HCT116 (cell line): ENCODE results near the gene B3GNT5. TPM values are rescaled to one million over a fixed set of nuclear protein-coding genes. Genes with fewer than 3 reads are reported as not detected.

Experiments used
- ATAC-seq: fragments of 200-7000 bp; cut with Tn5 transposase; 2 replicates; pipeline ENCODE4 v1.9.1; 2020; ENCODE audit warnings: mild to moderate bottlenecking, moderate library complexity
- BruUV-seq: library from RNA; stranded (reverse); fragments of 400-500 nt; replicated peaks from 2 replicates; lab custom pipeline; 2021; lab: Mats Ljungman, UMichigan
- CTCF ChIA-PET: fragments of 300-600 bp; sonication (Branson Sonifier 250); formaldehyde crosslinking; loops from one replicate; lab custom pipeline; 2021; ENCODE audit warnings: antibody characterized with exemption; lab: Charles Lee
- POLR2A ChIA-PET: fragments of 300-600, 350-600 bp; sonication (Branson Sonifier 250); formaldehyde crosslinking; loops from one replicate; lab custom pipeline; 2021; ENCODE audit warnings: antibody characterized with exemption; lab: Charles Lee
- RAD21 ChIA-PET, 2 experiments: fragments of 300-600 bp; sonication (Branson Sonifier 250); formaldehyde crosslinking; loops; one replicate each; lab custom pipeline; 2023; ENCODE audit warnings: low total read pairs in 2 of 2; ENCODE audit not compliant: uncharacterized antibody in 2 of 2, unreplicated experiment in 2 of 2, low non-redundant PET in 1 of 2; lab: Charles Lee
- DNase-seq: peaks from one replicate; pipeline ENCODE4 v3.0.0-alpha.2; 2010; ENCODE audit warnings: low read depth, low spot score
- H2AFZ ChIP-seq: fragments of 200-600 bp; shearing (Covaris generic), sonication (generic); 2 replicates; pipeline ENCODE4 v1.6.1; 2017; ENCODE audit warnings: low read depth, mixed run types, mixed read lengths, antibody characterized with exemption, low read length; ENCODE audit not compliant: poor library complexity, severe bottlenecking
- H3K27ac ChIP-seq: 2 replicates; pipeline ENCODE4 v1.5.1; 2012; ENCODE audit warnings: low read depth, low read length
- H3K27me3 ChIP-seq: fragments of 200-600 bp; sonication (generic); 2 replicates; pipeline ENCODE4 v1.6.1; 2016; ENCODE audit warnings: mixed run types, low read length, mixed read lengths; ENCODE audit not compliant: insufficient read depth
- H3K36me3 ChIP-seq, 2 experiments: fragments of 200-500 bp in 1 of 2; fragments of 200-600 bp in 1 of 2; sonication (Bioruptor generic) in 1 of 2; sonication (generic) in 1 of 2; 2 replicates each; pipeline versions ENCODE4 v1.5.1 to v1.6.1; 2014 to 2016; ENCODE audit warnings: low read length in 2 of 2, inconsistent platforms in 1 of 2, mixed read lengths in 1 of 2, mixed run types in 1 of 2; ENCODE audit not compliant: insufficient read depth in 2 of 2, control insufficient read depth in 1 of 2
- H3K4me1 ChIP-seq, 2 experiments: fragments of 200-600 bp in 1 of 2; sonication (generic) in 1 of 2; 2 replicates each; pipeline versions ENCODE4 v1.5.1 to v1.6.1; 2012 to 2017; ENCODE audit warnings: low read length in 2 of 2, inconsistent platforms in 1 of 2, mild to moderate bottlenecking in 1 of 2, mixed read lengths in 1 of 2, mixed run types in 1 of 2, moderate library complexity in 1 of 2; ENCODE audit not compliant: insufficient read depth in 2 of 2, control insufficient read depth in 1 of 2
- H3K4me2 ChIP-seq: fragments of 200-600 bp; sonication (generic); 2 replicates; pipeline ENCODE4 v1.6.1; 2017; ENCODE audit warnings: mixed run types, low read length, mixed read lengths
- H3K4me3 ChIP-seq, 2 experiments: fragments of 200-600 bp in 1 of 2; sonication (generic) in 1 of 2; replicated peaks in 1 of 2; 2 replicates each; pipeline ENCODE4 v1.5.1; 2011 to 2016; ENCODE audit warnings: low read length in 2 of 2, control low read depth in 1 of 2, low read depth in 1 of 2, mild to moderate bottlenecking in 1 of 2, mixed read lengths in 1 of 2, mixed run types in 1 of 2
- H3K79me2 ChIP-seq: fragments of 200-600 bp; sonication (generic); 2 replicates; pipeline ENCODE4 v1.6.1; 2017; ENCODE audit warnings: mild to moderate bottlenecking, mixed run types, low read length, moderate library complexity, mixed read lengths; ENCODE audit not compliant: insufficient read depth
- H3K9ac ChIP-seq: fragments of 200-600 bp; sonication (generic); 2 replicates; pipeline ENCODE4 v1.6.1; 2016; ENCODE audit warnings: low read length, mixed read lengths
- H3K9me2 ChIP-seq: fragments of 200-600 bp; sonication (generic), shearing (Covaris generic); 2 replicates; pipeline ENCODE4 v1.6.1; 2017; ENCODE audit warnings: mixed run types, mild to moderate bottlenecking, moderate library complexity; ENCODE audit not compliant: insufficient read depth
- H3K9me3 ChIP-seq, 2 experiments: fragments of 200-500 bp in 1 of 2; fragments of 200-600 bp in 1 of 2; sonication (Bioruptor generic) in 1 of 2; sonication (generic) in 1 of 2; 2 replicates each; pipeline ENCODE4 v1.6.1; 2014 to 2017; ENCODE audit warnings: low read length in 2 of 2, mixed read lengths in 2 of 2, inconsistent platforms in 1 of 2, low read depth in 1 of 2, mild to moderate bottlenecking in 1 of 2, mixed run types in 1 of 2, moderate library complexity in 1 of 2; ENCODE audit not compliant: control insufficient read depth in 1 of 2, insufficient read depth in 1 of 2
- H4K20me1 ChIP-seq: fragments of 200-600 bp; sonication (generic), shearing (Covaris generic); 2 replicates; pipeline ENCODE4 v1.6.1; 2017; ENCODE audit warnings: mixed run types, mild to moderate bottlenecking, moderate library complexity; ENCODE audit not compliant: insufficient read depth
- ATF3 ChIP-seq: IDR thresholded peaks from 2 replicates; pipeline ENCODE4 v1.6.1; 2012
- CBX3 ChIP-seq: IDR thresholded peaks from 2 replicates; pipeline ENCODE4 v1.6.1; 2012; ENCODE audit warnings: low read depth
- CTCF ChIP-seq, 3 experiments: fragments of 200-600 bp in 1 of 3; sonication (generic) in 1 of 3; IDR thresholded peaks in 2 of 3; conservative IDR thresholded peaks in 1 of 3; 2 replicates each; pipeline ENCODE4 v1.5.1; 2012 to 2017; ENCODE audit warnings: low read depth in 2 of 3, low read length in 2 of 3, antibody characterized with exemption in 1 of 3, borderline replicate concordance in 1 of 3, control low read depth in 1 of 3, mild to moderate bottlenecking in 1 of 3, mixed read lengths in 1 of 3, mixed run types in 1 of 3, moderate library complexity in 1 of 3; ENCODE audit not compliant: insufficient read depth in 1 of 3
- EGR1 ChIP-seq: IDR thresholded peaks from 2 replicates; pipeline ENCODE4 v1.6.1; 2012; ENCODE audit warnings: low read depth
- EZH2phosphoT487 ChIP-seq: fragments of 200-600 bp; IDR thresholded peaks from 2 replicates; pipeline ENCODE4 v1.6.1; 2018; ENCODE audit warnings: antibody characterized with exemption, borderline replicate concordance
- JUND ChIP-seq: IDR thresholded peaks from 2 replicates; pipeline ENCODE4 v1.6.1; 2012
- POLR2A ChIP-seq: IDR thresholded peaks from 2 replicates; pipeline ENCODE4 v1.7.0; 2011; ENCODE audit warnings: borderline replicate concordance; ENCODE audit not compliant: insufficient read depth, insufficient read length; ENCODE audit errors: extremely low read depth
- POLR2AphosphoS5 ChIP-seq: IDR thresholded peaks from 2 replicates; pipeline ENCODE4 v1.6.1; 2011; ENCODE audit warnings: mild to moderate bottlenecking, low read depth, low read length, moderate library complexity
- RAD21 ChIP-seq: IDR thresholded peaks from 2 replicates; pipeline ENCODE4 v1.6.1; 2012; ENCODE audit warnings: low read depth, mild to moderate bottlenecking
- SIN3A ChIP-seq: IDR thresholded peaks from 2 replicates; pipeline ENCODE4 v1.6.1; 2012; ENCODE audit warnings: low read depth
- SRF ChIP-seq: IDR thresholded peaks from 2 replicates; pipeline ENCODE4 v1.6.1; 2012; ENCODE audit warnings: low read depth
- TCF7L2 ChIP-seq: IDR thresholded peaks from 2 replicates; pipeline ENCODE4 v1.7.0; 2011; ENCODE audit warnings: borderline replicate concordance, inconsistent platforms; ENCODE audit not compliant: insufficient read depth, insufficient read length; ENCODE audit errors: extremely low read depth
- YY1 ChIP-seq: IDR thresholded peaks from 2 replicates; pipeline ENCODE4 v1.6.1; 2011; ENCODE audit warnings: low read length, low read depth, moderate library complexity, mild to moderate bottlenecking; ENCODE audit not compliant: insufficient replicate concordance; ENCODE audit errors: extremely low read depth
- ZBTB33 ChIP-seq: IDR thresholded peaks from 2 replicates; pipeline ENCODE4 v1.6.1; 2011; ENCODE audit warnings: mild to moderate bottlenecking, low read length, moderate library complexity; ENCODE audit not compliant: insufficient replicate concordance; ENCODE audit errors: extremely low read depth
- ZFX ChIP-seq: fragments of 450-650 bp; IDR thresholded peaks from 2 replicates; pipeline ENCODE4 v1.6.1; 2017
- ZNF274 ChIP-seq: fragments of 200-500 bp; sonication (Bioruptor generic); IDR thresholded peaks from 2 replicates; pipeline ENCODE4 v1.6.1; 2014; ENCODE audit warnings: mild to moderate bottlenecking, low read depth, low read length, inconsistent platforms
- intact Hi-C: fragments of 100-400 bp; cut with micrococcal nuclease; formaldehyde crosslinking; loops from 2 replicates; pipeline ENCODE4 v1.10.0; 2022
- total RNA-seq: library from RNA; stranded (reverse); gene quantifications from one replicate; pipeline ENCODE4 v1.2.1, GENCODE V29; 2021; ENCODE audit not compliant: unreplicated experiment
- TF ChIP-seq, protein P1 (sequence below): IDR thresholded peaks from 2 replicates; pipeline ENCODE4 v1.6.1; 2012; ENCODE audit warnings: low read depth
- TF ChIP-seq, protein P2 (sequence below): IDR thresholded peaks from 2 replicates; pipeline ENCODE4 v1.6.1; 2012

B3GNT5 gene
- total RNA-seq, 1 experiment from 2014 or later = 25.3 TPM

DNA sequence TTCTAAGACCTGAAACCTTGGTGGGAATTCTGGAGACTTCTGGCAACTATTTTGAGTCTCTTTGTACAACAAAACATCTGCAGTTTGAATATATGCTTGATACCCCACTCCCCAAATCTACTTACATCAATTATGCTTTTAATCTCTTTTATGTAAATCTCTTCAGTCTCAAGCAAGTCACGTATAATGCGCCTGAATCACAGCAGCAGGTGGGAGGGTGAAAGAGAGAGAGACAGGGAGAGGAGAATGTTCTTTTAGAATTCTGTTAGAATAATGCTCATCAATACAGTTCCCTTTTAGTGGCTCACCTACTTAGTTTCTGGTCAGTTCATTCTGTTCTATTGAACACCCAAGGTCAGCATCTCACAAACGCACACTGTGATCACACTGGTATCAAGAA lies 22.2 kb upstream of the B3GNT5 start:
- Histone ChIP-seq H3K36me3 (no peaks in the 10 kb centered on the region), H4K20me1 (no peaks in the 10 kb centered on the region), H3K4me1 (no peaks in the 10 kb centered on the region), H3K27me3 (no peaks in the 10 kb centered on the region)
- RAD21 ChIA-PET = no interaction called here
- CTCF ChIA-PET = no interaction called here
- TF ChIP-seq EGR1 = no peak
- no peak for TF ChIP-seq SRF
- TF ChIP-seq POLR2A = no peak
- no peak for TF ChIP-seq TCF7L2
- TF ChIP-seq CBX3 = no peak
- TF ChIP-seq POLR2AphosphoS5 = no peak
- TF ChIP-seq ZBTB33 = no peak
- no peak for TF ChIP-seq ZFX
- TF ChIP-seq, protein P1, sequence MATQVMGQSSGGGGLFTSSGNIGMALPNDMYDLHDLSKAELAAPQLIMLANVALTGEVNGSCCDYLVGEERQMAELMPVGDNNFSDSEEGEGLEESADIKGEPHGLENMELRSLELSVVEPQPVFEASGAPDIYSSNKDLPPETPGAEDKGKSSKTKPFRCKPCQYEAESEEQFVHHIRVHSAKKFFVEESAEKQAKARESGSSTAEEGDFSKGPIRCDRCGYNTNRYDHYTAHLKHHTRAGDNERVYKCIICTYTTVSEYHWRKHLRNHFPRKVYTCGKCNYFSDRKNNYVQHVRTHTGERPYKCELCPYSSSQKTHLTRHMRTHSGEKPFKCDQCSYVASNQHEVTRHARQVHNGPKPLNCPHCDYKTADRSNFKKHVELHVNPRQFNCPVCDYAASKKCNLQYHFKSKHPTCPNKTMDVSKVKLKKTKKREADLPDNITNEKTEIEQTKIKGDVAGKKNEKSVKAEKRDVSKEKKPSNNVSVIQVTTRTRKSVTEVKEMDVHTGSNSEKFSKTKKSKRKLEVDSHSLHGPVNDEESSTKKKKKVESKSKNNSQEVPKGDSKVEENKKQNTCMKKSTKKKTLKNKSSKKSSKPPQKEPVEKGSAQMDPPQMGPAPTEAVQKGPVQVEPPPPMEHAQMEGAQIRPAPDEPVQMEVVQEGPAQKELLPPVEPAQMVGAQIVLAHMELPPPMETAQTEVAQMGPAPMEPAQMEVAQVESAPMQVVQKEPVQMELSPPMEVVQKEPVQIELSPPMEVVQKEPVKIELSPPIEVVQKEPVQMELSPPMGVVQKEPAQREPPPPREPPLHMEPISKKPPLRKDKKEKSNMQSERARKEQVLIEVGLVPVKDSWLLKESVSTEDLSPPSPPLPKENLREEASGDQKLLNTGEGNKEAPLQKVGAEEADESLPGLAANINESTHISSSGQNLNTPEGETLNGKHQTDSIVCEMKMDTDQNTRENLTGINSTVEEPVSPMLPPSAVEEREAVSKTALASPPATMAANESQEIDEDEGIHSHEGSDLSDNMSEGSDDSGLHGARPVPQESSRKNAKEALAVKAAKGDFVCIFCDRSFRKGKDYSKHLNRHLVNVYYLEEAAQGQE = no peak
- TF ChIP-seq EZH2phosphoT487 = no peak
- TF ChIP-seq SIN3A = no peak
- TF ChIP-seq JUND = no peak
- TF ChIP-seq ATF3 = no peak
- no peak for TF ChIP-seq RAD21
- TF ChIP-seq, protein P2, sequence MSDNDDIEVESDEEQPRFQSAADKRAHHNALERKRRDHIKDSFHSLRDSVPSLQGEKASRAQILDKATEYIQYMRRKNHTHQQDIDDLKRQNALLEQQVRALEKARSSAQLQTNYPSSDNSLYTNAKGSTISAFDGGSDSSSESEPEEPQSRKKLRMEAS = no peak
- no peak for TF ChIP-seq YY1
- no peak for TF ChIP-seq CTCF (IDR thresholded peaks at IDR 0.05 in 2 of 3, conservative IDR thresholded peaks at IDR 0.05 in 1 of 3; ENCODE audit: borderline replicate concordance in 1 of 3, insufficient read depth in 1 of 3, low read depth in 2 of 3, low read length in 2 of 3)
- no peak for TF ChIP-seq ZNF274
- TF ChIP-seq, all 23 proteins: peak for 0
- Histone ChIP-seq H3K79me2 (no peaks in the 10 kb centered on the region), H2AFZ (no peak overlapping the region), H3K9ac (no peak overlapping the region), H3K4me2 (no peak overlapping the region), H3K27ac (no peak overlapping the region), H3K9me3 (no peaks in the 10 kb centered on the region), H3K9me2 (no peaks in the 10 kb centered on the region), H3K4me3 (no peak overlapping the region)
- no TSS peak for BruUV-seq
- DNase-seq (no peak), ATAC-seq (no peak)
- POLR2A ChIA-PET = no interaction called here
- intact Hi-C loops = no loop called here
